Central memory CD8-positive, alpha-beta T cell (primary cell): ENCODE measurements around the gene LAD1.
A peak's percentile ranks its signal among the peaks of the same experiment; 100 is the strongest.

Experiments used
- ATAC-seq: fragments of 150-1000 bp; cut with Tn5 transposase; replicated peaks from 2 replicates; pipeline ENCODE4 v1.10.0; 2022; ENCODE audit warnings: mild to moderate bottlenecking, moderate FRiP score, moderate number of reproducible peaks; ENCODE audit not compliant: poor library complexity, severe bottlenecking; ENCODE audit errors: extremely low read depth
- DNase-seq, 2 donors: peaks; one replicate each; pipeline ENCODE4 v3.0.0; 2021; ENCODE audit warnings: low spot score in 2 of 2
- H3K27ac Mint-ChIP-seq: one replicate; pipeline ENCODE4 v1.8.0; 2022; ENCODE audit warnings: low read depth, mild to moderate bottlenecking, moderate library complexity, mixed read lengths
- H3K27me3 Mint-ChIP-seq: one replicate; pipeline ENCODE4 v1.8.0; 2022; ENCODE audit warnings: mixed read lengths
- H3K36me3 Mint-ChIP-seq: one replicate; pipeline ENCODE4 v1.8.0; 2022; ENCODE audit warnings: mild to moderate bottlenecking, moderate library complexity, mixed read lengths; ENCODE audit not compliant: insufficient read depth
- H3K4me1 Mint-ChIP-seq: one replicate; pipeline ENCODE4 v1.8.0; 2022; ENCODE audit warnings: mixed read lengths
- H3K4me3 Mint-ChIP-seq: one replicate; pipeline ENCODE4 v1.8.0; 2022; ENCODE audit warnings: mild to moderate bottlenecking, moderate library complexity, mixed read lengths
- H3K9me3 Mint-ChIP-seq: one replicate; pipeline ENCODE4 v1.8.0; 2022; ENCODE audit warnings: mixed read lengths

Gene LAD1, protein sequence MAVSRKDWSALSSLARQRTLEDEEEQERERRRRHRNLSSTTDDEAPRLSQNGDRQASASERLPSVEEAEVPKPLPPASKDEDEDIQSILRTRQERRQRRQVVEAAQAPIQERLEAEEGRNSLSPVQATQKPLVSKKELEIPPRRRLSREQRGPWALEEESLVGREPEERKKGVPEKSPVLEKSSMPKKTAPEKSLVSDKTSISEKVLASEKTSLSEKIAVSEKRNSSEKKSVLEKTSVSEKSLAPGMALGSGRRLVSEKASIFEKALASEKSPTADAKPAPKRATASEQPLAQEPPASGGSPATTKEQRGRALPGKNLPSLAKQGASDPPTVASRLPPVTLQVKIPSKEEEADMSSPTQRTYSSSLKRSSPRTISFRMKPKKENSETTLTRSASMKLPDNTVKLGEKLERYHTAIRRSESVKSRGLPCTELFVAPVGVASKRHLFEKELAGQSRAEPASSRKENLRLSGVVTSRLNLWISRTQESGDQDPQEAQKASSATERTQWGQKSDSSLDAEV

GRCh38 chr1:201399018-201399351 lies at the start of gene LAD1:
Gene LAD1 (minus strand): TSS chr1:201399324. CDS start chr1:201399306, 18 bp downstream.
- Mint-ChIP-seq H3K9me3 (no peaks in the 10 kb centered on the region), H3K27me3 (peaks cover 46% of the 10 kb centered on the region), H3K27ac (no peak within 1 kb of the TSS), H3K36me3 (no peaks in the 10 kb centered on the region), H3K4me3 (no peak within 1 kb of the TSS), H3K4me1 (no peaks in the 10 kb centered on the region)
- no peak for DNase-seq
- ATAC-seq, result no peak

- Mint-ChIP-seq H3K36me3 (no peaks in the 10 kb centered on the region), H3K27me3 (peaks cover 41% of the 10 kb centered on the region), H3K9me3 (no peaks in the 10 kb centered on the region), H3K27ac (no peak overlapping the region), H3K4me1 (peaks cover 6% of the 10 kb centered on the region), H3K4me3 (no peak overlapping the region)
- DNase-seq (peak in 1 of 2 donors; percentile 28), ATAC-seq (peak; percentile 76)
Measured at GRCh38 chr1:201447903-201448871, 49.1 kb upstream of the LAD1 start.

DNA sequence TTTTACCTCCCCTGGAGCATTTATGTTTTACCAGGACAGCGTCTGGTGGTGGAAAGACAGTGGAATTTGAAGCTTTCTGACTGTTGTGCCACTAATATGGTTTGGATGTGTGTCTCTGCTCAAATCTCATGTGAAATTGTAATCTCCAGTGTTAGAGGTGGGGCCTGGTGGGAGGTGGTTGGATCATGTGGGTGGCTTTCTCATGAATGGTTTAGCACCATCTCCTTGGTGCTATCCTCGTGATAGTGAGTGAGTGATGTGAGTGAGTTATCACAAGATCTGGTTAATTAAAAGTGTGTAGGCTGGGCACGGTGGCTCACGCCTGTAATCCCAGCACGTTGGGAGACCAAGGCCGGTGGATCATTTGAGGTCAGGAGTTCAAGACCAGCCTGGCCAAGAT lies 46.2 kb upstream of the LAD1 start:
- H3K4me3 Mint-ChIP-seq, result no peak overlapping the region
- no peaks in the 10 kb centered on the region for H3K36me3 Mint-ChIP-seq
- H3K27ac Mint-ChIP-seq, result no peak overlapping the region
- no peaks in the 10 kb centered on the region for H3K9me3 Mint-ChIP-seq
- no peak for DNase-seq
- peaks cover 24% of the 10 kb centered on the region for H3K27me3 Mint-ChIP-seq
- peaks cover 6% of the 10 kb centered on the region for H3K4me1 Mint-ChIP-seq
- no peak for ATAC-seq

DNA sequence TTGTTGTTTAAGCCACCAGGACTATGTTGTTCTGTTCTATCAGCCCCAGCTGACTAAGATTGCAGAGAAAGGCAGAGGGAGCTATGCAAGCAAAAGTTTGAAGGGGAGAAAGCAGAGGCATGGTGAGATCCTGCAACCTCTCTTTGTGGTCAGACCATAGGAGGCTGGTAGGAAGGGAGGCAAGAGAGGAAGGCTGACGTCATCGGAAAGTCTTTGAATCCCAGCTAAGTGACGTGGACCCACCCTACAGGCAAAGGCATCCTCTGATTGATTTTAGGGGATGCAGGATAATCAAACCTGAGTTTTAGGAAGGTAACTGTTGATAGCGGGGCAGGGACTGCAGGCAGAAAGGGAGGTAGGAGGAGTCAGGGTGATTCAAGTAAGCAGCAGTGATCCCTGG lies 45.7 kb upstream of the LAD1 start:
- DNase-seq, result no peak
- ATAC-seq, result no peak
- Mint-ChIP-seq H3K9me3 (no peaks in the 10 kb centered on the region), H3K27ac (no peak overlapping the region), H3K36me3 (no peaks in the 10 kb centered on the region), H3K27me3 (peaks cover 24% of the 10 kb centered on the region), H3K4me1 (peaks cover 6% of the 10 kb centered on the region), H3K4me3 (no peak overlapping the region)

GRCh38 chr1:201443747-201444146 lies 44.6 kb upstream of the LAD1 start:
- no peaks in the 10 kb centered on the region for H3K9me3 Mint-ChIP-seq
- no peak for DNase-seq
- no peak for ATAC-seq
- H3K4me3 Mint-ChIP-seq, result no peak overlapping the region
- peaks cover 6% of the 10 kb centered on the region for H3K4me1 Mint-ChIP-seq
- peaks cover 17% of the 10 kb centered on the region for H3K27me3 Mint-ChIP-seq
- no peak overlapping the region for H3K27ac Mint-ChIP-seq
- H3K36me3 Mint-ChIP-seq, result no peaks in the 10 kb centered on the region

- Mint-ChIP-seq H3K4me1 (no peaks in the 10 kb centered on the region), H3K4me3 (no peak overlapping the region), H3K27ac (no peak overlapping the region), H3K36me3 (peaks cover 8% of the 10 kb centered on the region), H3K9me3 (no peaks in the 10 kb centered on the region), H3K27me3 (peaks cover 28% of the 10 kb centered on the region)
- ATAC-seq (no peak), DNase-seq (no peak)
Measured at GRCh38 chr1:201436969-201437368, 37.8 kb upstream of the LAD1 start.

- ATAC-seq (no peak), DNase-seq (no peak)
- Mint-ChIP-seq H3K4me1 (no peaks in the 10 kb centered on the region), H3K27me3 (peaks cover 29% of the 10 kb centered on the region), H3K9me3 (no peaks in the 10 kb centered on the region), H3K4me3 (no peak overlapping the region), H3K36me3 (peaks cover 8% of the 10 kb centered on the region), H3K27ac (no peak overlapping the region)
Measured at GRCh38 chr1:201436393-201436792, 37.3 kb upstream of the LAD1 start.

DNA sequence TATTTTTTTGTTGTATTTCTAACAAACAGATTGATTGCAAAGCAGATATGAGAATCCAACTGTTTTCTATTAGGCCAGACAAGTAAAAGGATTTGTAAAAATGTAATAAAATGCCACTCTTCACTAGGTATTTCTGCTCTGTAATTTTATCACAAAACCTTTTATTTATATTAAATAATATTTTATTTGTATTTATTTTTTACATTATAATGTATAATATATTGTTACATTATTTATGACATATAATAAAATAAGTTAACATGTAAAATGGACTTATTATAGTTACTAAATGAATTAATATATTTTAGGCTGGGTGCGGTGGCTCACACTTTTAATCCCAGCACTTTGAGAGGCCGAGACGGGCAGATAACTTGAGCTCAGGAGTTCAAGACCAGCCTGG lies 35.1 kb upstream of the LAD1 start:
- Mint-ChIP-seq H3K4me1 (no peaks in the 10 kb centered on the region), H3K36me3 (peaks cover 8% of the 10 kb centered on the region), H3K27me3 (peaks cover 51% of the 10 kb centered on the region), H3K4me3 (no peak overlapping the region), H3K9me3 (no peaks in the 10 kb centered on the region), H3K27ac (no peak overlapping the region)
- DNase-seq, result no peak
- ATAC-seq, result no peak

GRCh38 chr1:201433609-201434008 lies 34.5 kb upstream of the LAD1 start:
- peaks cover 8% of the 10 kb centered on the region for H3K36me3 Mint-ChIP-seq
- H3K4me1 Mint-ChIP-seq, result no peaks in the 10 kb centered on the region
- no peak overlapping the region for H3K4me3 Mint-ChIP-seq
- DNase-seq (no peak), ATAC-seq (no peak)
- no peaks in the 10 kb centered on the region for H3K9me3 Mint-ChIP-seq
- H3K27ac Mint-ChIP-seq, result no peak overlapping the region
- H3K27me3 Mint-ChIP-seq, result peaks cover 56% of the 10 kb centered on the region

DNA sequence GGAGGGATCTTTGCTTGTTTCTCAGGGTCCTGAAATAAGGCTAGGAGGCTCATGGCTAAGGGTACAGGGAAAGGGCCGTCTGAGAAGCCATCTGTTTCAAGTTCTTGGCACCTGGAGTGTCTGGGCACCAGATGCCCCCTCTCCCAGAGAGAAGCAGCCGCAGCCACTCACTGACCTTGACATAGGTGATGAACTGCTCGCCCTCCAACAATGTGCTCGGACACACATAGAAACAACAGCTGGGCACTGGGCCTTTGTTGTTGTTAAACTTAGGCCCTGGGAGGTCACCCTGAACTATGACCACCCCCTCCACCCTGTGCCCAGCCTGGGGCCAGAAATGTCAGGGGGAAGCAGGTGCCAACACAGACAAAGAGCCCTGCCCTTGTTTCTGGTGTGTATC lies 31.7 kb upstream of the LAD1 start:
- peaks cover 5% of the 10 kb centered on the region for H3K36me3 Mint-ChIP-seq

GRCh38 chr1:201429736-201430501 lies 30.8 kb upstream of the LAD1 start:
- no peak for ATAC-seq
- Mint-ChIP-seq H3K4me1 (no peaks in the 10 kb centered on the region), H3K27me3 (peaks cover 33% of the 10 kb centered on the region), H3K36me3 (no peaks in the 10 kb centered on the region), H3K4me3 (no peak overlapping the region), H3K9me3 (no peaks in the 10 kb centered on the region), H3K27ac (no peak overlapping the region)
- DNase-seq, result no peak

More for the DNA sequence above, 31.7 kb upstream of the LAD1 start:
- Mint-ChIP-seq H3K4me3 (no peak overlapping the region), H3K9me3 (no peaks in the 10 kb centered on the region), H3K4me1 (no peaks in the 10 kb centered on the region), H3K27me3 (peaks cover 33% of the 10 kb centered on the region), H3K27ac (no peak overlapping the region)
- DNase-seq (no peak), ATAC-seq (no peak)

GRCh38 chr1:201427963-201428362 lies 28.8 kb upstream of the LAD1 start:
- peak overlapping the region; percentile 71 for H3K27ac Mint-ChIP-seq
- H3K4me3 Mint-ChIP-seq, result no peak overlapping the region
- no peaks in the 10 kb centered on the region for H3K4me1 Mint-ChIP-seq
- DNase-seq (no peak), ATAC-seq (no peak)
- H3K9me3 Mint-ChIP-seq, result no peaks in the 10 kb centered on the region
- peaks cover 1% of the 10 kb centered on the region for H3K36me3 Mint-ChIP-seq
- peaks cover 33% of the 10 kb centered on the region for H3K27me3 Mint-ChIP-seq
